Caco-2 (cell line): Measurements from ENCODE around the gene DOK3. TPM values are rescaled to one million over a fixed set of nuclear protein-coding genes. Genes with fewer than 3 reads are reported as not detected.

ENCODE experiments used
- BruUV-seq: library from RNA; stranded (reverse); fragments of 400-500 nt; replicated peaks from 2 replicates; lab custom pipeline; 2021; lab: Mats Ljungman, UMichigan
- CTCF ChIA-PET: fragments of 300-600 bp; sonication (Branson Sonifier 250); formaldehyde crosslinking; loops from one replicate; lab custom pipeline; 2022; ENCODE audit warnings: antibody characterized with exemption; lab: Charles Lee
- POLR2A ChIA-PET: fragments of 300-600 bp; sonication (Branson Sonifier 250); formaldehyde crosslinking; loops from one replicate; lab custom pipeline; 2022; ENCODE audit warnings: antibody characterized with exemption; lab: Charles Lee
- DNase-seq, 2 experiments: peaks; one replicate each; pipeline versions ENCODE4 v3.0.0 to v3.0.0-alpha.2; 2020 to 2022
- H3K27me3 ChIP-seq: replicated peaks from 2 replicates; pipeline ENCODE4 v1.6.0; 2011; ENCODE audit warnings: low read length; ENCODE audit not compliant: control insufficient read depth, insufficient read depth
- H3K36me3 ChIP-seq: 2 replicates; pipeline ENCODE4 v1.5.1; 2011; ENCODE audit warnings: low read length; ENCODE audit not compliant: control insufficient read depth, insufficient read depth
- H3K4me1 ChIP-seq: fragments of 250-450 bp; sonication (Bioruptor Pico); 2 replicates; pipeline ENCODE4 v1.5.1; 2020; ENCODE audit warnings: mild to moderate bottlenecking
- H3K4me3 ChIP-seq: 2 replicates; pipeline ENCODE4 v1.5.1; 2011; ENCODE audit warnings: low read depth, mild to moderate bottlenecking, control low read depth, low read length
- H3K9me3 ChIP-seq: fragments of 250-450 bp; sonication (Bioruptor Pico); 2 replicates; pipeline ENCODE4 v1.5.1; 2020; ENCODE audit warnings: mild to moderate bottlenecking, moderate library complexity
- H3K27ac Mint-ChIP-seq: one replicate; pipeline ENCODE4 v1.8.0; 2022; ENCODE audit warnings: mixed read lengths; ENCODE audit not compliant: unreplicated experiment
- H3K27me3 Mint-ChIP-seq: one replicate; pipeline ENCODE4 v1.8.0; 2022; ENCODE audit warnings: mixed read lengths; ENCODE audit not compliant: insufficient read depth, unreplicated experiment
- H3K36me3 Mint-ChIP-seq: one replicate; pipeline ENCODE4 v1.8.0; 2022; ENCODE audit warnings: mild to moderate bottlenecking, mixed read lengths; ENCODE audit not compliant: insufficient read depth, unreplicated experiment
- H3K4me1 Mint-ChIP-seq: one replicate; pipeline ENCODE4 v1.8.0; 2022; ENCODE audit warnings: low read depth, mixed read lengths; ENCODE audit not compliant: unreplicated experiment
- H3K4me3 Mint-ChIP-seq: one replicate; pipeline ENCODE4 v1.8.0; 2022; ENCODE audit warnings: mild to moderate bottlenecking, moderate library complexity, mixed read lengths; ENCODE audit not compliant: unreplicated experiment
- H3K9me3 Mint-ChIP-seq: one replicate; pipeline ENCODE4 v1.8.0; 2022; ENCODE audit warnings: mixed read lengths; ENCODE audit not compliant: unreplicated experiment
- CTCF ChIP-seq, 2 experiments: fragments of 200-600 bp in 1 of 2; IDR thresholded peaks; 1 replicate in 1 of 2; 2 replicates in 1 of 2; pipeline versions ENCODE4 v1.5.1 to v1.8.0; 2011 to 2022; ENCODE audit warnings: antibody characterized with exemption in 1 of 2, control low read depth in 1 of 2, inconsistent platforms in 1 of 2, low read depth in 1 of 2, low read length in 1 of 2, mild to moderate bottlenecking in 1 of 2, moderate library complexity in 1 of 2; ENCODE audit not compliant: insufficient read depth in 1 of 2, severe bottlenecking in 1 of 2, unreplicated experiment in 1 of 2
- intact Hi-C: fragments of 100-400 bp; cut with micrococcal nuclease; formaldehyde crosslinking; loops from one replicate; pipeline ENCODE4 v1.10.0; 2022; ENCODE audit not compliant: unreplicated experiment
- total RNA-seq: library from RNA; stranded (reverse); gene quantifications from 2 replicates; pipeline ENCODE4 v1.2.3, GENCODE V29; 2022

The DOK3 gene
- total RNA-seq, 1 experiment from 2014 or later = 7.9 TPM

GRCh38 chr5:177456976-177457851 lies 52.4 kb downstream of the DOK3 start:
- H3K4me1 ChIP-seq = peaks cover 7% of the 10 kb centered on the region; the same call in 1 of the 2 replicates
- DNase-seq = peak; percentile 96 to 97
- Mint-ChIP-seq H3K4me3 (no peak overlapping the region), H3K36me3 (peaks cover 82% of the 10 kb centered on the region), H3K27ac (peak overlapping the region; percentile 87), H3K9me3 (no peaks in the 10 kb centered on the region), H3K27me3 (no peaks in the 10 kb centered on the region), H3K4me1 (peaks cover 12% of the 10 kb centered on the region)
- H3K4me3 ChIP-seq = no peak overlapping the region
- no peaks in the 10 kb centered on the region for H3K27me3 ChIP-seq
- peak; percentile 52 to 68 for TF ChIP-seq CTCF (IDR thresholded peaks at IDR 0.05; ENCODE audit: insufficient read depth in 1 of 2, low read depth in 1 of 2, low read length in 1 of 2, severe bottlenecking in 1 of 2, unreplicated experiment in 1 of 2)
- BruUV-seq = TSS peak; percentile 23
- no peaks in the 10 kb centered on the region for H3K9me3 ChIP-seq
- intact Hi-C loops = loop anchor here (1.0 to 2.0 kb wide), 4 partner anchors 16 to 44 kb away; partner anchors contain the start of genes DBN1, GRK6 and PDLIM7
- H3K36me3 ChIP-seq = peaks cover 1% of the 10 kb centered on the region; the same call in 1 of the 2 replicates
- ChIA-PET POLR2A (interaction anchor here (0.6 to 1.2 kb wide), 6 partner anchors 14 to 106 kb away, joined by 3 to 7 read pairs (median 4); partner anchors contain the start of genes GRK6, LMAN2 and PDLIM7), CTCF (interaction anchor here (0.5 to 1.8 kb wide), 24 partner anchors 12 to 149 kb away, joined by 3 to 27 read pairs (median 4); partner anchors contain the start of genes DBN1, GRK6, MXD3 and PDLIM7)

- no peak overlapping the region for H3K4me3 ChIP-seq
- H3K4me1 Mint-ChIP-seq = peaks cover 11% of the 10 kb centered on the region
- CTCF ChIA-PET = interaction anchor here (1.3 to 1.6 kb wide), 3 partner anchors 30 to 53 kb away, joined by 3 to 27 read pairs (median 7); partner anchors contain the start of gene GRK6
- H3K27me3 ChIP-seq = no peaks in the 10 kb centered on the region
- POLR2A ChIA-PET = no interaction called here
- no peak for DNase-seq
- H3K36me3 ChIP-seq = peaks cover 1% of the 10 kb centered on the region; the same call in 1 of the 2 replicates
- H3K36me3 Mint-ChIP-seq = peaks cover 82% of the 10 kb centered on the region
- peak overlapping the region; percentile 87 for H3K27ac Mint-ChIP-seq
- H3K27me3 Mint-ChIP-seq = no peaks in the 10 kb centered on the region
- intact Hi-C loops = loop anchor here (1.0 to 2.0 kb wide), 2 partner anchors 16 to 41 kb away; partner anchors contain the start of genes DBN1 and PDLIM7
- TF ChIP-seq CTCF (IDR thresholded peaks at IDR 0.05; ENCODE audit: insufficient read depth in 1 of 2, low read depth in 1 of 2, low read length in 1 of 2, severe bottlenecking in 1 of 2, unreplicated experiment in 1 of 2) = no peak
- no peaks in the 10 kb centered on the region for H3K9me3 ChIP-seq
- peaks cover 7% of the 10 kb centered on the region; the same call in 1 of the 2 replicates for H3K4me1 ChIP-seq
- BruUV-seq = no TSS peak
- no peaks in the 10 kb centered on the region for H3K9me3 Mint-ChIP-seq
- peak overlapping the region; percentile 77 for H3K4me3 Mint-ChIP-seq
Measured at GRCh38 chr5:177456591-177456964, 53.0 kb downstream of the DOK3 start.
